ENCODE measurements around the gene VWA1. TPM values are rescaled to one million over a fixed set of nuclear protein-coding genes. Genes with fewer than 3 reads are reported as not detected.
A peak's percentile ranks its signal among the peaks of the same experiment; 100 is the strongest.

VWA1 gene
- total and polyA plus RNA-seq, 10 of the 15 experiments (the other 5 are each of a cell fraction or from before 2014, with no cell fraction given) = 0.02 to 1.7 (median 0.32) TPM; not detected in 2

DNA sequence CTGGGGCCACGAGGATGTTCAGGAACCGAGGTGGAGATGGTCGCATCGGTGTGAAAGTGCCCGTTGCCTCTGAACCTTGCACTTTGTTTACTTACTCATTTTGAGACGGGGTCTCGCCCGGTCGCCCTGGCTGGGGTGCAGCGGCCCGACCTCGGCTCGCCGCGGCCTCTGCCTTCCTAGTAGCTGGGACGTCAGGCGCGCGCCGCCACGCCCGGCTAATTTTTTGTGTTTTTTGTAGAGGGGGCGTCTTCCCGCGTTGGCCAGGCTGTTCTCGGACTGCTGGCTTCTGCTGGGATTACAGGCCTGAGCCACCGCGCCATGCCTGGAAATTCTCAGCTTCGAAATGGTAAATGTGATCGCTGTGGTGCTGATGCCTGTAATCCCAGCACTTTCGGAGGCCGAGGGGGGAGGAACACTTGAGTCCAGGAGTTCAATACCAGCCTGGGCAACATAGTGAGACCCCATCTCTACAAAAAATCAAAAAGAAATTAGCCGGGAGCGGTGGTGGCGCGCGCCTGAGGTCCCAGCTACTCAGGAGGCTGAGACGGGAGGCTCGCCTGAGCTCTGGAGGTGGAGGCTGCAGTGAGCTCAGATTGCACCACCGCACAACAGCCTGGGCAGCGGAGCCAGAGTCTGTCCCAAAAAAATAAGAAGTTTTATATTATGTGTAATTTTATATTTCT lies 27.7 kb upstream of the VWA1 start:
- POLR2A ChIA-PET = interaction anchor here (0.7 to 2.7 kb wide), 5 partner anchors 9 to 32 kb away, joined by 3 to 15 read pairs (median 4); partner anchors contain the start of genes ANKRD65, AURKAIP1, CCNL2 and VWA1
- H3K4me3 ChIP-seq = peak overlapping the region; percentile 98
- no TSS peak for BruUV-seq (replicated peaks)
- SMC1A ChIA-PET (ENCODE audit: uncharacterized antibody, unreplicated experiment) = interaction anchor here (0.8 to 1.1 kb wide), 5 partner anchors 9 to 33 kb away, joined by 3 to 5 read pairs (median 4); partner anchors contain the start of gene AURKAIP1
- H3K79me2 ChIP-seq (ENCODE audit: control insufficient read depth, insufficient read depth, low read length) = peaks cover 46% of the 10 kb centered on the region
- no peak for DNase-seq (ENCODE audit: low read depth, low spot score)
- no peak for FAIRE-seq
- H4K20me1 ChIP-seq (ENCODE audit: control insufficient read depth, insufficient read depth) = no peaks in the 10 kb centered on the region
- intact Hi-C loops (cut with micrococcal nuclease; ENCODE audit: unreplicated experiment) (loop anchor here (2.0 kb wide), 1 partner anchor 33 kb away; no protein-coding TSS in a partner anchor), in situ Hi-C loops (cut with MboI) (no loop called here)
- peak overlapping the region; percentile 93 for H3K27ac ChIP-seq (ENCODE audit: control insufficient read depth, insufficient read depth)
- peaks cover 16% of the 10 kb centered on the region for H3K4me1 ChIP-seq (ENCODE audit: control insufficient read depth, insufficient read depth, low read length)
- H3K9ac ChIP-seq (ENCODE audit: control insufficient read depth, insufficient read depth, low read length) = peak overlapping the region; percentile 97
- H3K9me3 ChIP-seq (replicated peaks; ENCODE audit: control insufficient read depth, insufficient read depth, low read length) = peaks cover 10% of the 10 kb centered on the region
- CTCF ChIA-PET = interaction anchor here (0.6 to 2.3 kb wide), 8 partner anchors 9 to 98 kb away, joined by 3 to 7 read pairs (median 4); partner anchors contain the start of genes AURKAIP1 and CCNL2
- RAD21 ChIA-PET (ENCODE audit: unreplicated experiment) = interaction anchor here (1.2 to 1.6 kb wide), 3 partner anchors 30 to 34 kb away, joined by 3 to 8 read pairs (median 4); no protein-coding TSS in a partner anchor
- peak; percentile 44 for ATAC-seq
- H3K36me3 ChIP-seq (ENCODE audit: control insufficient read depth in 2 of 2, insufficient read depth in 2 of 2, low read length in 1 of 2) = peaks cover 2 to 8% of the 10 kb centered on the region in 2 experiments; a peak in 3 of 4 replicates
- peak overlapping the region; percentile 70 for H3K4me2 ChIP-seq (ENCODE audit: control insufficient read depth, insufficient read depth)
- H3K27me3 ChIP-seq (replicated peaks in 1 of 2; ENCODE audit: control insufficient read depth in 2 of 2, insufficient read depth in 2 of 2, low read length in 1 of 2) = no peaks in the 10 kb centered on the region
- peak overlapping the region; percentile 75; the same call in 1 of the 2 replicates for H2AFZ ChIP-seq (ENCODE audit: control insufficient read depth, low read depth, low read length)
- 19% methylated on average over 34 of the region's 41 CpGs for WGBS (ENCODE audit: insufficient coverage, insufficient replicate concordance, low lambda C conversion rate, missing lambda C conversion rate)
- no peak for TF ChIP-seq GABPA (IDR thresholded peaks at IDR 0.05; ENCODE audit: low read depth)
- TF ChIP-seq, protein P1, sequence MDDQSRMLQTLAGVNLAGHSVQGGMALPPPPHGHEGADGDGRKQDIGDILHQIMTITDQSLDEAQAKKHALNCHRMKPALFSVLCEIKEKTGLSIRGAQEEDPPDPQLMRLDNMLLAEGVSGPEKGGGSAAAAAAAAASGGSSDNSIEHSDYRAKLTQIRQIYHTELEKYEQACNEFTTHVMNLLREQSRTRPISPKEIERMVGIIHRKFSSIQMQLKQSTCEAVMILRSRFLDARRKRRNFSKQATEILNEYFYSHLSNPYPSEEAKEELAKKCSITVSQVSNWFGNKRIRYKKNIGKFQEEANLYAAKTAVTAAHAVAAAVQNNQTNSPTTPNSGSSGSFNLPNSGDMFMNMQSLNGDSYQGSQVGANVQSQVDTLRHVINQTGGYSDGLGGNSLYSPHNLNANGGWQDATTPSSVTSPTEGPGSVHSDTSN (IDR thresholded peaks at IDR 0.05; ENCODE audit: insufficient replicate concordance, low read depth, low read length) = no peak
- TF ChIP-seq, protein P2, sequence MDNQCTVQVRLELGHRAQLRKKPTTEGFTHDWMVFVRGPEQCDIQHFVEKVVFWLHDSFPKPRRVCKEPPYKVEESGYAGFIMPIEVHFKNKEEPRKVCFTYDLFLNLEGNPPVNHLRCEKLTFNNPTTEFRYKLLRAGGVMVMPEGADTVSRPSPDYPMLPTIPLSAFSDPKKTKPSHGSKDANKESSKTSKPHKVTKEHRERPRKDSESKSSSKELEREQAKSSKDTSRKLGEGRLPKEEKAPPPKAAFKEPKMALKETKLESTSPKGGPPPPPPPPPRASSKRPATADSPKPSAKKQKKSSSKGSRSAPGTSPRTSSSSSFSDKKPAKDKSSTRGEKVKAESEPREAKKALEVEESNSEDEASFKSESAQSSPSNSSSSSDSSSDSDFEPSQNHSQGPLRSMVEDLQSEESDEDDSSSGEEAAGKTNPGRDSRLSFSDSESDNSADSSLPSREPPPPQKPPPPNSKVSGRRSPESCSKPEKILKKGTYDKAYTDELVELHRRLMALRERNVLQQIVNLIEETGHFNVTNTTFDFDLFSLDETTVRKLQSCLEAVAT (IDR thresholded peaks at IDR 0.05) = peak; percentile 84
- TF ChIP-seq ASH2L (IDR thresholded peaks at IDR 0.05; ENCODE audit: borderline replicate concordance, low read depth) = no peak
- TF ChIP-seq POLR2AphosphoS5 (IDR thresholded peaks at IDR 0.05; ENCODE audit: low read length) = no peak
- TF ChIP-seq, protein P3, sequence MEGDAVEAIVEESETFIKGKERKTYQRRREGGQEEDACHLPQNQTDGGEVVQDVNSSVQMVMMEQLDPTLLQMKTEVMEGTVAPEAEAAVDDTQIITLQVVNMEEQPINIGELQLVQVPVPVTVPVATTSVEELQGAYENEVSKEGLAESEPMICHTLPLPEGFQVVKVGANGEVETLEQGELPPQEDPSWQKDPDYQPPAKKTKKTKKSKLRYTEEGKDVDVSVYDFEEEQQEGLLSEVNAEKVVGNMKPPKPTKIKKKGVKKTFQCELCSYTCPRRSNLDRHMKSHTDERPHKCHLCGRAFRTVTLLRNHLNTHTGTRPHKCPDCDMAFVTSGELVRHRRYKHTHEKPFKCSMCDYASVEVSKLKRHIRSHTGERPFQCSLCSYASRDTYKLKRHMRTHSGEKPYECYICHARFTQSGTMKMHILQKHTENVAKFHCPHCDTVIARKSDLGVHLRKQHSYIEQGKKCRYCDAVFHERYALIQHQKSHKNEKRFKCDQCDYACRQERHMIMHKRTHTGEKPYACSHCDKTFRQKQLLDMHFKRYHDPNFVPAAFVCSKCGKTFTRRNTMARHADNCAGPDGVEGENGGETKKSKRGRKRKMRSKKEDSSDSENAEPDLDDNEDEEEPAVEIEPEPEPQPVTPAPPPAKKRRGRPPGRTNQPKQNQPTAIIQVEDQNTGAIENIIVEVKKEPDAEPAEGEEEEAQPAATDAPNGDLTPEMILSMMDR (IDR thresholded peaks at IDR 0.05 in 2 of 3, conservative IDR thresholded peaks at IDR 0.05 in 1 of 3; ENCODE audit: control insufficient read depth in 2 of 3, extremely low read depth in 1 of 3, insufficient read depth in 1 of 3, low read depth in 3 of 3, low read length in 3 of 3) = 0 out of 6 replicates have a peak, but pooled peaks of 1 of the 3 experiments have one; percentile 16
- no peak for TF ChIP-seq SMAD5 (IDR thresholded peaks at IDR 0.05; ENCODE audit: low read depth)
- no peak for TF ChIP-seq CHD4 (IDR thresholded peaks at IDR 0.05)
- TF ChIP-seq, protein P4, sequence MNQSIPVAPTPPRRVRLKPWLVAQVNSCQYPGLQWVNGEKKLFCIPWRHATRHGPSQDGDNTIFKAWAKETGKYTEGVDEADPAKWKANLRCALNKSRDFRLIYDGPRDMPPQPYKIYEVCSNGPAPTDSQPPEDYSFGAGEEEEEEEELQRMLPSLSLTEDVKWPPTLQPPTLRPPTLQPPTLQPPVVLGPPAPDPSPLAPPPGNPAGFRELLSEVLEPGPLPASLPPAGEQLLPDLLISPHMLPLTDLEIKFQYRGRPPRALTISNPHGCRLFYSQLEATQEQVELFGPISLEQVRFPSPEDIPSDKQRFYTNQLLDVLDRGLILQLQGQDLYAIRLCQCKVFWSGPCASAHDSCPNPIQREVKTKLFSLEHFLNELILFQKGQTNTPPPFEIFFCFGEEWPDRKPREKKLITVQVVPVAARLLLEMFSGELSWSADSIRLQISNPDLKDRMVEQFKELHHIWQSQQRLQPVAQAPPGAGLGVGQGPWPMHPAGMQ (IDR thresholded peaks at IDR 0.05; ENCODE audit: borderline replicate concordance) = no peak
- peak; percentile 31; the same call in 1 of the 2 replicates for TF ChIP-seq DPF2 (IDR thresholded peaks at IDR 0.05)
- 0 out of 2 replicates have a peak, but pooled peaks have one; percentile 1 for TF ChIP-seq JUND (IDR thresholded peaks at IDR 0.05; ENCODE audit: low read depth, low read length)
- TF ChIP-seq ZBED1 (IDR thresholded peaks at IDR 0.05; ENCODE audit: borderline replicate concordance) = no peak
- TF ChIP-seq PAX5 (IDR thresholded peaks at IDR 0.05; ENCODE audit: borderline replicate concordance, low read depth, low read length) = peak; percentile 69; the same call in 1 of the 2 replicates
- TF ChIP-seq EGR1 (IDR thresholded peaks at IDR 0.05; ENCODE audit: borderline replicate concordance in 1 of 2, low read depth in 2 of 2, low read length in 2 of 2) = 0 out of 3 replicates have a peak, but pooled peaks of 1 of the 2 experiments have one; percentile 32
